Measurements from ENCODE around the gene FAM20C.

DNA sequence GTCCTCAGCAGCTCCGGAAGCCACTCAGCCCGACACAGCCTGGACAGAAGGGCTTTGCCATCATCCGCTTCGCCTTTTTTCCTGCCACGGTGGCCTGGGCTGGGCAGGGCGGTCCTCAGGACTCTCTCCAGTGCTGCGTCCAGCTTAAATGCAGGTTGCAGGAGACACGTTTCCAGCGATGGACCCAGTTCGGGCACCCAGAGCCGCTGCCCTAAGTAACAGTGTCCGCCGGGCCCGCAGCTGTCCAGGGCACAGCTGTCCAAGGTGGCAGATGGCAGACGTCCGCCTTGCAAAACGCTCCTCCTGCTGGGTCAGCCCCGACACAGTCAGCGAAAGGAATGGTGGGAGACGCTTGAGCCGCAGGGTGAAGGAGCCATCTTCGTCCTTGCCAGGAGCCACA is 60.6 kb downstream of the FAM20C start:
- TF ChIP-seq CTCF (conservative IDR thresholded peaks at IDR 0.05; ENCODE audit: low read depth, low read length), result no peak
- TF ChIP-seq EZH2 (IDR thresholded peaks at IDR 0.05; ENCODE audit: borderline replicate concordance, low read depth, low read length, poor library complexity, severe bottlenecking), result no peak

Data from A673 (cell line).